Aorta (tissue), 5 donors: ENCODE results near the gene OSBPL3. TPM values are rescaled to one million over a fixed set of nuclear protein-coding genes. Genes with fewer than 3 reads are reported as not detected.

Experiments used
- ATAC-seq: fragments of 200-7000 bp; cut with Tn5 transposase; one replicate; pipeline ENCODE4 v1.9.1; 2022; ENCODE audit warnings: moderate library complexity; ENCODE audit not compliant: low FRiP score
- DNase-seq, 2 donors: peaks; one replicate each; pipeline ENCODE4 v3.0.0-alpha.2; 2020
- H3K27ac ChIP-seq, 2 donors: one replicate each; pipeline ENCODE4 v1.5.1; 2013; ENCODE audit warnings: low read length in 2 of 2, mild to moderate bottlenecking in 2 of 2, moderate library complexity in 2 of 2, control low read depth in 1 of 2, inconsistent platforms in 1 of 2, low read depth in 1 of 2
- H3K27me3 ChIP-seq, 2 donors: one replicate each; pipeline ENCODE4 v1.6.1; 2013; ENCODE audit warnings: control low read depth in 1 of 2, low read length in 1 of 2, mild to moderate bottlenecking in 1 of 2, moderate library complexity in 1 of 2; ENCODE audit not compliant: insufficient read depth in 2 of 2, control insufficient read depth in 1 of 2
- H3K36me3 ChIP-seq, 2 donors: one replicate each; pipeline ENCODE4 v1.6.1; 2013; ENCODE audit warnings: control low read depth in 1 of 2, low read length in 1 of 2, mild to moderate bottlenecking in 1 of 2; ENCODE audit not compliant: insufficient read depth in 2 of 2, control insufficient read depth in 1 of 2
- H3K4me1 ChIP-seq, 2 donors: one replicate each; pipeline ENCODE4 v1.6.1; 2013; ENCODE audit warnings: low read length in 2 of 2, control low read depth in 1 of 2, mild to moderate bottlenecking in 1 of 2, moderate library complexity in 1 of 2; ENCODE audit not compliant: insufficient read depth in 2 of 2, control insufficient read depth in 1 of 2
- H3K4me3 ChIP-seq, 2 donors: one replicate each; pipeline ENCODE4 v1.5.1; 2013; ENCODE audit warnings: low read length in 2 of 2, control low read depth in 1 of 2, mild to moderate bottlenecking in 1 of 2
- H3K9me3 ChIP-seq: one replicate; pipeline ENCODE4 v1.6.1; 2013; ENCODE audit warnings: mild to moderate bottlenecking, low read length; ENCODE audit not compliant: control insufficient read depth
- WGBS, 2 donors: extraction: QIAGEN DNeasy Blood & Tissue Kit; methylation state at CpG; one replicate each; pipeline ENCODE4 v1.1.7; 2013; 5-methylcytosine and 5-hydroxymethylcytosine counted together
- intact Hi-C, 2 donors: fragments of 100-400 bp; cut with DNase I; formaldehyde crosslinking; loops; one replicate each; pipeline versions ENCODE4 v1.14.2 to v1.15.0; 2022
- polyA plus RNA-seq, 2 donors: library from polyadenylated mRNA; stranded (reverse); fragments of 200-250 nt; gene quantifications; one replicate each; pipeline ENCODE4 v1.2.3, GENCODE V29; 2013
- total RNA-seq, 2 donors: library from RNA; stranded (reverse); fragmentation: NEBNext Ultra II Directional; extraction: Animal tissue kit (Norgen Biotek cat#: 25700); gene quantifications; one replicate each; pipeline ENCODE4 v1.2.1, GENCODE V29; 2021
- donor health status: healthy with polysubstance abuse.
- donor health status: Bipolar disorder and iron deficiency.
- donor health status: DM: no; HTN: no; CAD: no.
- donor health status: DM: no; HTN: no; CAD: no.
- donor health status: DM: yes; HTN: yes; CAD: no.

OSBPL3 gene
- total and polyA plus RNA-seq, 4 donors, result 0.41 to 15.6 (median 5.6) TPM

- H3K9me3 ChIP-seq, result no peaks in the 10 kb centered on the region
- no peaks in the 10 kb centered on the region for H3K4me1 ChIP-seq
- intact Hi-C loops, result no loop called here
- H3K27ac ChIP-seq, result no peak overlapping the region
- H3K27me3 ChIP-seq, result no peaks in the 10 kb centered on the region
- 55 to 61% methylated on average over 4 of the region's 4 CpGs for WGBS, 2 donors
- H3K36me3 ChIP-seq, result no peaks in the 10 kb centered on the region
- DNase-seq (no peak), ATAC-seq (no peak)
- no peak overlapping the region for H3K4me3 ChIP-seq
These were observed 98.4 kb downstream of the OSBPL3 start for GRCh38 chr7:24881623-24882022.

GRCh38 chr7:24880886-24881285, 99.1 kb downstream of the OSBPL3 start:
- Histone ChIP-seq H3K9me3 (no peaks in the 10 kb centered on the region), H3K36me3 (no peaks in the 10 kb centered on the region), H3K4me3 (no peak overlapping the region), H3K27ac (no peak overlapping the region), H3K4me1 (no peaks in the 10 kb centered on the region), H3K27me3 (no peaks in the 10 kb centered on the region)
- intact Hi-C loops, result no loop called here
- no peak for DNase-seq
- ATAC-seq, result no peak

DNA sequence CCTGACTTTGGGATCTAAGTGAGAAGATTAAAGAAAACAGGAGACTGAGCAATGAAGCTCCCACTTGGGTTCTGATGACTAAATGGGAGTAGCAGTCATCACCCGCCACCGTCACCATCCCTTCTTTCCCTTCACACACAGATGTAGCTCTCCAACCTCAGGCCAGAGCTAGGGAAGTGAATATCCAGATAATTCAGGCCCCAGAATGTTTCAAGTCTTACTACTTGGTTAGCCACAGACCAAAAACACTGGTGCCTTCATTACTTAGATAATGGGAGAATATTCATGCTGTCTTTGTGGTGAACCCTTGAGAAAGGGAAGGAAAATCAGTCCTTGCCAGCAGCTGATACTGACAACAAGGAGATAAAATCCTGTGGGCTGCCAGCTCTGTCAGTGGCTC, 100.7 kb downstream of the OSBPL3 start:
- Histone ChIP-seq H3K4me1 (no peaks in the 10 kb centered on the region), H3K9me3 (no peaks in the 10 kb centered on the region), H3K4me3 (no peak overlapping the region), H3K36me3 (no peaks in the 10 kb centered on the region), H3K27ac (no peak overlapping the region), H3K27me3 (no peaks in the 10 kb centered on the region)
- 88 to 93% methylated on average over 2 of the region's 2 CpGs for WGBS, 2 donors
- ATAC-seq (no peak), DNase-seq (no peak)
- intact Hi-C loops, result no loop called here

GRCh38 chr7:24877790-24878311, 102.1 kb downstream of the OSBPL3 start:
- intact Hi-C loops, result no loop called here
- DNase-seq (no peak), ATAC-seq (no peak)
- WGBS, 2 donors, result 28 to 38% methylated on average over 4 of the region's 4 CpGs
- Histone ChIP-seq H3K27me3 (peaks cover 0 to 3% of the 10 kb centered on the region in 2 donors), H3K9me3 (no peaks in the 10 kb centered on the region), H3K27ac (no peak overlapping the region), H3K4me3 (no peak overlapping the region), H3K4me1 (no peaks in the 10 kb centered on the region), H3K36me3 (no peaks in the 10 kb centered on the region)

- Histone ChIP-seq H3K36me3 (no peaks in the 10 kb centered on the region), H3K4me1 (no peaks in the 10 kb centered on the region), H3K27me3 (peaks cover 0 to 3% of the 10 kb centered on the region in 2 donors), H3K27ac (no peak overlapping the region), H3K9me3 (no peaks in the 10 kb centered on the region), H3K4me3 (no peak overlapping the region)
- DNase-seq (no peak), ATAC-seq (no peak)
- WGBS, 2 donors, result 32 to 64% methylated on average over 6 of the region's 6 CpGs
- intact Hi-C loops, result no loop called here
These were observed 105.2 kb downstream of the OSBPL3 start for GRCh38 chr7:24874791-24875190.

DNA sequence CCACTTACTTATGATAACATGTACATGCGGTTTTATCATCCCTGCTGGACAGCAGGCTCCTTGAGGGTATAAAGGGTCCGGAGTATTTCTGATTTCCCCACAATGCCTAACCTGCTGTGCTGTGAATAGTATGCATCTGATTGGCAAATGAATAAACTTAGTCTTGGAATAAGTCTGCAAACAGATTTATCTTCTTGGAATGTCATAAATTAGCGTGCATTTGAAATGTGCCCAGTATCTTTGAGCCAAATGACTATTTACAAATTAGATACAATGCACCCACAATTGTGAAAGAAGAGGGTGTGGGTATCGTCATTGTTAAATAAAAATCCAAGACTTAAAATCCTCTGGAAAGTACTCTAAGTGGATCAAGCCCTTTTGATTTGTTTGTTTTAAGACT, 106.0 kb downstream of the OSBPL3 start:
- DNase-seq, result no peak
- H3K27me3 ChIP-seq, result peaks cover 0 to 3% of the 10 kb centered on the region in 2 donors
- WGBS, 2 donors, result 42 to 64% methylated on average over 4 of the region's 4 CpGs
- no peak for ATAC-seq
- no peaks in the 10 kb centered on the region for H3K36me3 ChIP-seq
- no peak overlapping the region for H3K27ac ChIP-seq
- peaks cover 3% of the 10 kb centered on the region for H3K9me3 ChIP-seq
- intact Hi-C loops, result no loop called here
- no peak overlapping the region for H3K4me3 ChIP-seq
- no peaks in the 10 kb centered on the region for H3K4me1 ChIP-seq

DNA sequence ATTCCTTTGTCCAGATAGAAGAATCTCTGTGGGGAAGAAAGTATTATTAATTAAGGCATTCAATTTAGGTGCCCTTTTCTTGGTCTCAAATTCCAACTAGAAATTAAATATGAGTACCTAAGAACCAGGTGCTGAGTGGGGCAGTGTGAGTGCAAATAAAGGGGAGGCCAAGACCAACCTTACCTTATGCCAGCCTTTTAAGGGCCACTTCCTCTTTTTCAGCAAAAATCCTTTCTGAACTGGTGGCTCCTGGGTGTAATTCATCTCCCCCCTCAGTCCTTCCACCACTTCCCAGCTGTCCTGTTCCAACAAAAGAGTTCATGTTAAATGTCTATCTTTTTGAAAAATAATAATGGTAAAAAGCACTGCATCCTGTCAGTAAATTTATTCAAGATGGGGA, 108.2 kb downstream of the OSBPL3 start:
- Histone ChIP-seq H3K4me3 (no peak overlapping the region), H3K36me3 (no peaks in the 10 kb centered on the region), H3K27me3 (peaks cover 0 to 3% of the 10 kb centered on the region in 2 donors), H3K27ac (no peak overlapping the region), H3K4me1 (no peaks in the 10 kb centered on the region), H3K9me3 (peaks cover 3% of the 10 kb centered on the region)
- intact Hi-C loops, result no loop called here
- DNase-seq (no peak), ATAC-seq (no peak)

DNA sequence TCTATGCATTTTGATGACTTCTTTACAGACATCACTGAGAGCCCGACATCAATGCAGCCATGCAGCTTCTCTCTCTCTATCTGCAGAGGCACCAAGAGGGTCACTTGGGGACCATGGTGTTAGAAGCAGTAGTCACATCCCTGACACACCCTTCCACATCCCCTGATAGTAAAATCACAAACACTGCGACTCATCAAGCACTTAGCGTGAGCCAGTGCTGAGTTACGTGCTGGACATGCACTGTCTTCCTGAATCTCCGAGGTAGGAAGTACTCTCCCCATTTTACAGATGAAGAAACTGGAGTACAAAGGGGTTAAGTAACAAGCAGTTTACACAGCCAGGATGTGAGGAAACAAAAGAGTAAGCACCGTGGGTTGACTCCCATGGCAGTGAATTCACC, 109.2 kb downstream of the OSBPL3 start:
- no peak for ATAC-seq
- Histone ChIP-seq H3K4me3 (no peak overlapping the region), H3K4me1 (no peaks in the 10 kb centered on the region), H3K9me3 (peaks cover 3% of the 10 kb centered on the region), H3K36me3 (no peaks in the 10 kb centered on the region), H3K27me3 (peaks cover 0 to 3% of the 10 kb centered on the region in 2 donors), H3K27ac (no peak overlapping the region)
- intact Hi-C loops, result no loop called here
- DNase-seq, result no peak
- WGBS, 2 donors, result 87 to 89% methylated on average over 6 of the region's 6 CpGs

- intact Hi-C loops, result no loop called here
- Histone ChIP-seq H3K36me3 (no peaks in the 10 kb centered on the region), H3K4me1 (no peaks in the 10 kb centered on the region), H3K27me3 (peaks cover 0 to 3% of the 10 kb centered on the region in 2 donors), H3K27ac (no peak overlapping the region), H3K4me3 (no peak overlapping the region), H3K9me3 (peaks cover 3% of the 10 kb centered on the region)
- ATAC-seq (no peak), DNase-seq (no peak)
- 75 to 82% methylated on average over 2 of the region's 2 CpGs for WGBS, 2 donors
These were observed 110.4 kb downstream of the OSBPL3 start for GRCh38 chr7:24869572-24869971.
